DOHH2 (cell line): ENCODE measurements around the gene PYM1.
"Not testable (repeated sequence)": the region's sequence is repeated elsewhere in the genome, so short reads cannot be mapped to it uniquely, and the experiment has no call there.

Experiments used
- H3F3A ChIP-seq: fragments of 200-600 bp; sonication (generic), shearing (Covaris generic); 2 replicates; pipeline ENCODE4 v1.6.0; 2016; ENCODE audit warnings: antibody characterized with exemption, mild to moderate bottlenecking; ENCODE audit not compliant: control insufficient read depth, insufficient read depth
- H3K27ac ChIP-seq: fragments of 200-600 bp; sonication (generic); 2 replicates; pipeline ENCODE4 v1.5.1; 2014; ENCODE audit warnings: low read depth, mild to moderate bottlenecking, low read length, moderate library complexity
- H3K27me3 ChIP-seq: fragments of 200-600 bp; sonication (generic); 2 replicates; pipeline ENCODE4 v1.6.1; 2014; ENCODE audit warnings: mild to moderate bottlenecking, low read length, mixed read lengths; ENCODE audit not compliant: control insufficient read depth
- H3K36me3 ChIP-seq: fragments of 200-600 bp; sonication (generic); 2 replicates; pipeline ENCODE4 v1.6.1; 2014; ENCODE audit warnings: mild to moderate bottlenecking, low read length, moderate library complexity, mixed read lengths; ENCODE audit not compliant: control insufficient read depth
- H3K4me1 ChIP-seq: fragments of 200-600 bp; sonication (generic); 2 replicates; pipeline ENCODE4 v1.6.1; 2014; ENCODE audit warnings: mild to moderate bottlenecking, low read length, mixed read lengths; ENCODE audit not compliant: control insufficient read depth
- H3K4me2 ChIP-seq: fragments of 200-600 bp; sonication (generic); 2 replicates; pipeline ENCODE4 v1.6.0; 2014; ENCODE audit warnings: mild to moderate bottlenecking, low read length, moderate library complexity
- H3K4me3 ChIP-seq: fragments of 200-600 bp; sonication (generic); 2 replicates; pipeline ENCODE4 v1.5.1; 2014; ENCODE audit warnings: mild to moderate bottlenecking, low read length, mixed read lengths
- H3K79me2 ChIP-seq: fragments of 200-600 bp; sonication (generic); 2 replicates; pipeline ENCODE4 v1.6.1; 2014; ENCODE audit warnings: mild to moderate bottlenecking, low read length, mixed read lengths; ENCODE audit not compliant: control insufficient read depth
- H3K9me2 ChIP-seq: fragments of 200-600 bp; sonication (generic); replicated peaks from 2 replicates; pipeline ENCODE4 v1.6.1; 2014; ENCODE audit warnings: mild to moderate bottlenecking, low read length, mixed read lengths; ENCODE audit not compliant: control insufficient read depth
- H3K9me3 ChIP-seq: fragments of 200-600 bp; sonication (generic); 2 replicates; pipeline ENCODE4 v1.6.1; 2014; ENCODE audit warnings: antibody characterized with exemption, low read length, mixed read lengths; ENCODE audit not compliant: control insufficient read depth, insufficient read depth
- H4K20me1 ChIP-seq: fragments of 200-600 bp; sonication (generic); 2 replicates; pipeline ENCODE4 v1.6.0; 2014; ENCODE audit warnings: low read depth, mild to moderate bottlenecking, antibody characterized with exemption, low read length, moderate library complexity; ENCODE audit not compliant: control insufficient read depth, insufficient read depth
- CTCF ChIP-seq: fragments of 200-600 bp; sonication (generic); IDR thresholded peaks from one replicate; pipeline ENCODE4 v1.5.1; 2014; ENCODE audit warnings: antibody characterized with exemption, mild to moderate bottlenecking, low read depth, low read length; ENCODE audit not compliant: poor library complexity, severe bottlenecking
- EZH2phosphoT487 ChIP-seq: fragments of 200-600 bp; sonication (generic); IDR thresholded peaks from 2 replicates; pipeline ENCODE4 v1.6.1; 2017; ENCODE audit warnings: borderline replicate concordance, mild to moderate bottlenecking, antibody characterized with exemption, low read length, moderate library complexity, mixed read lengths

PYM1 gene

GRCh38 chr12:55926738-55927587, 731 bp downstream of the PYM1 start:
- no peaks in the 10 kb centered on the region for H4K20me1 ChIP-seq
- peak overlapping the region; percentile 97 for H3K27ac ChIP-seq
- peak overlapping the region; percentile 93 for H3K4me2 ChIP-seq
- H3K36me3 ChIP-seq: peaks cover 65% of the 10 kb centered on the region
- H3K4me3 ChIP-seq: peak overlapping the region; percentile 95
- no peaks in the 10 kb centered on the region for H3K9me3 ChIP-seq
- no peaks in the 10 kb centered on the region for H3K9me2 ChIP-seq
- H3K27me3 ChIP-seq: no peaks in the 10 kb centered on the region
- TF ChIP-seq CTCF (peak; percentile 97), EZH2phosphoT487 (no peak)
- H3K79me2 ChIP-seq: peaks cover 74% of the 10 kb centered on the region
- peaks cover 58% of the 10 kb centered on the region for H3K4me1 ChIP-seq
- peaks cover 31% of the 10 kb centered on the region for H3F3A ChIP-seq

GRCh38 chr12:55925870-55926737, 1.6 kb downstream of the PYM1 start:
- TF ChIP-seq EZH2phosphoT487: no peak
- no peak for TF ChIP-seq CTCF
- H3K27ac ChIP-seq: peak overlapping the region; percentile 97
- H3K4me1 ChIP-seq: peaks cover 56% of the 10 kb centered on the region
- peaks cover 31% of the 10 kb centered on the region for H3F3A ChIP-seq
- H3K4me2 ChIP-seq: peak overlapping the region; percentile 93
- peak overlapping the region; percentile 95 for H3K4me3 ChIP-seq
- no peaks in the 10 kb centered on the region for H3K27me3 ChIP-seq
- no peaks in the 10 kb centered on the region for H3K9me3 ChIP-seq
- peaks cover 63% of the 10 kb centered on the region for H3K36me3 ChIP-seq
- no peaks in the 10 kb centered on the region for H3K9me2 ChIP-seq
- no peaks in the 10 kb centered on the region for H4K20me1 ChIP-seq
- H3K79me2 ChIP-seq: peaks cover 74% of the 10 kb centered on the region

- peaks cover 48% of the 10 kb centered on the region for H3K4me1 ChIP-seq
- peak overlapping the region; percentile 95 for H3K4me3 ChIP-seq
- H4K20me1 ChIP-seq: no peaks in the 10 kb centered on the region
- H3F3A ChIP-seq: peaks cover 28% of the 10 kb centered on the region
- no peaks in the 10 kb centered on the region for H3K9me2 ChIP-seq
- peaks cover 70% of the 10 kb centered on the region for H3K36me3 ChIP-seq
- H3K27me3 ChIP-seq: no peaks in the 10 kb centered on the region
- H3K9me3 ChIP-seq: no peaks in the 10 kb centered on the region
- 0 out of 2 replicates have a peak overlapping the region, but pooled peaks have one; percentile 97 for H3K27ac ChIP-seq
- TF ChIP-seq EZH2phosphoT487 (no peak), CTCF (no peak)
- H3K79me2 ChIP-seq: peaks cover 78% of the 10 kb centered on the region
- peak overlapping the region; percentile 93 for H3K4me2 ChIP-seq
These were observed 2.3 kb downstream of the PYM1 start for GRCh38 chr12:55925371-55925770.

GRCh38 chr12:55923648-55924047, 4.0 kb downstream of the PYM1 start:
- not testable (repeated sequence) for H3K4me3 ChIP-seq, H3K27ac ChIP-seq, H3K4me2 ChIP-seq, H3K9me2 ChIP-seq, H4K20me1 ChIP-seq, H3K27me3 ChIP-seq, H3K9me3 ChIP-seq
- peaks cover 32% of the 10 kb centered on the region for H3K4me1 ChIP-seq
- peaks cover 96% of the 10 kb centered on the region for H3K79me2 ChIP-seq
- H3F3A ChIP-seq: peaks cover 15% of the 10 kb centered on the region
- peaks cover 75% of the 10 kb centered on the region for H3K36me3 ChIP-seq
